Neural progenitor cell (in vitro differentiated cells): ENCODE measurements around the gene CAP2. TPM values are rescaled to one million over a fixed set of nuclear protein-coding genes. Genes with fewer than 3 reads are reported as not detected.

Experiments
- DNase-seq: peaks from one replicate; pipeline ENCODE4 v3.0.0-alpha.2; 2016; ENCODE audit warnings: low spot score
- H2AFZ ChIP-seq: fragments of 200-600 bp; sonication (generic); replicated peaks from 2 replicates; pipeline ENCODE4 v1.6.1; 2016; ENCODE audit warnings: antibody characterized with exemption
- H3F3A ChIP-seq: fragments of 200-600 bp; sonication (generic); 2 replicates; pipeline ENCODE4 v1.6.1; 2016; ENCODE audit warnings: antibody characterized with exemption, low read depth
- H3K27ac ChIP-seq: fragments of 200-600 bp; sonication (generic); 2 replicates; pipeline ENCODE4 v1.5.1; 2016; ENCODE audit warnings: mild to moderate bottlenecking
- H3K27me3 ChIP-seq: fragments of 200-600 bp; sonication (generic); 2 replicates; pipeline ENCODE4 v1.6.1; 2016; ENCODE audit warnings: mild to moderate bottlenecking, moderate library complexity
- H3K36me3 ChIP-seq: fragments of 200-600 bp; sonication (generic); 2 replicates; pipeline ENCODE4 v1.5.1; 2016
- H3K4me1 ChIP-seq: fragments of 200-600 bp; sonication (generic); 2 replicates; pipeline ENCODE4 v1.6.1; 2016; ENCODE audit warnings: mixed run types
- H3K4me2 ChIP-seq: fragments of 200-600 bp; sonication (generic); 2 replicates; pipeline ENCODE4 v1.6.1; 2016
- H3K4me3 ChIP-seq: fragments of 200-600 bp; sonication (generic); 2 replicates; pipeline ENCODE4 v1.5.1; 2016
- H3K79me2 ChIP-seq: fragments of 200-600 bp; sonication (generic); 2 replicates; pipeline ENCODE4 v1.6.1; 2016; ENCODE audit warnings: low read depth
- H3K9ac ChIP-seq: fragments of 200-600 bp; sonication (generic); 2 replicates; pipeline ENCODE4 v1.6.1; 2016
- H3K9me3 ChIP-seq: fragments of 200-600 bp; sonication (generic); 2 replicates; pipeline ENCODE4 v1.5.1; 2016; ENCODE audit warnings: low read depth
- H4K20me1 ChIP-seq: fragments of 200-600 bp; sonication (generic); 2 replicates; pipeline ENCODE4 v1.6.1; 2016; ENCODE audit warnings: low read depth
- H3K27ac Mint-ChIP-seq: 3 replicates; pipeline ENCODE4 v1.8.0; 2021; ENCODE audit warnings: mixed read lengths
- H3K27me3 Mint-ChIP-seq: 2 replicates; pipeline ENCODE4 v1.8.0; 2022; ENCODE audit warnings: low read depth, mild to moderate bottlenecking, inconsistent platforms, moderate library complexity, mixed read lengths; ENCODE audit not compliant: insufficient read depth
- H3K36me3 Mint-ChIP-seq: 3 replicates; pipeline ENCODE4 v1.8.0; 2021; ENCODE audit warnings: mixed read lengths
- H3K4me1 Mint-ChIP-seq: 3 replicates; pipeline ENCODE4 v1.8.0; 2021; ENCODE audit warnings: mixed read lengths
- H3K4me3 Mint-ChIP-seq: 3 replicates; pipeline ENCODE4 v1.8.0; 2021; ENCODE audit warnings: mild to moderate bottlenecking, moderate library complexity, mixed read lengths
- H3K9me3 Mint-ChIP-seq: 3 replicates; pipeline ENCODE4 v1.8.0; 2020; ENCODE audit warnings: mixed read lengths
- CTCF ChIP-seq: fragments of 200-600 bp; sonication (generic); IDR thresholded peaks from 2 replicates; pipeline ENCODE4 v1.5.1; 2017; ENCODE audit warnings: antibody characterized with exemption, mild to moderate bottlenecking
- EZH2 ChIP-seq: fragments of 200-600 bp; sonication (generic); IDR thresholded peaks from 2 replicates; pipeline ENCODE4 v1.6.1; 2017; ENCODE audit warnings: antibody characterized with exemption, mild to moderate bottlenecking, moderate library complexity
- EZH2phosphoT487 ChIP-seq: fragments of 200-600 bp; sonication (generic); IDR thresholded peaks from 2 replicates; pipeline ENCODE4 v1.6.1; 2017; ENCODE audit warnings: antibody characterized with exemption
- total RNA-seq: library from RNA; depleted of rRNA; stranded (reverse); fragments of >200 nt; gene quantifications from 2 replicates; pipeline ENCODE4 v1.2.3, GENCODE V29; 2015; ENCODE audit warnings: low replicate concordance

The CAP2 gene
- total RNA-seq, 1 donor from 2014 or later = 27.4 TPM

GRCh38 chr6:17494177-17494576, 100.8 kb downstream of the CAP2 start:
- H3F3A ChIP-seq = no peaks in the 10 kb centered on the region
- H3K9ac ChIP-seq = no peak overlapping the region
- Mint-ChIP-seq H3K36me3 (peaks cover 10% of the 10 kb centered on the region), H3K27me3 (no peaks in the 10 kb centered on the region), H3K9me3 (no peaks in the 10 kb centered on the region), H3K4me3 (no peak overlapping the region), H3K4me1 (peaks cover 45% of the 10 kb centered on the region), H3K27ac (no peak overlapping the region)
- no peak overlapping the region for H3K27ac ChIP-seq
- peaks cover 6% of the 10 kb centered on the region for H3K4me1 ChIP-seq
- H3K9me3 ChIP-seq = no peaks in the 10 kb centered on the region
- H3K27me3 ChIP-seq = no peaks in the 10 kb centered on the region
- no peaks in the 10 kb centered on the region for H4K20me1 ChIP-seq
- TF ChIP-seq CTCF (no peak), EZH2phosphoT487 (no peak), EZH2 (no peak)
- no peak for DNase-seq
- H3K4me3 ChIP-seq = no peak overlapping the region
- H3K36me3 ChIP-seq = no peaks in the 10 kb centered on the region
- no peak overlapping the region for H2AFZ ChIP-seq
- no peak overlapping the region for H3K4me2 ChIP-seq
- H3K79me2 ChIP-seq = no peaks in the 10 kb centered on the region

DNA sequence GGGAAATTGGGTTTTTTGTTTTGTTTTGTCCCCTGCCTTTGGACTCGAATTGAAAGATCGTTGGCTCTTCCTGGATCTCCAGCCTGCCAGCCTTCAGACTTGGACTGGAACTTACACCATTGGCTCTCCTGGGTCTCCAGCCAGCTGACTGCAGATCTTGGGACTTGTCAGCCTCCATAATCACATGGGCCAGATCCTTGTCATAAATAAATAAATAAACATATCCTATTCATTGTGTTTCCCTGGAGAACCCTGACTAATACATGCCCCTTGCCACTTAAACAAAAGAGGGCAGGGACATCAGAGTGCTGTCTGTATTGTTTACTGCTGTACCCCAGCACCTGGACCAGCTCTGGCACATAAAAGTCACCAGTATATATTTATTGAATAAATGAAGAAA, 101.5 kb downstream of the CAP2 start:
- no peak overlapping the region for H3K4me3 ChIP-seq
- Mint-ChIP-seq H3K27ac (no peak overlapping the region), H3K9me3 (no peaks in the 10 kb centered on the region), H3K4me3 (no peak overlapping the region), H3K4me1 (peaks cover 45% of the 10 kb centered on the region), H3K27me3 (no peaks in the 10 kb centered on the region), H3K36me3 (peaks cover 10% of the 10 kb centered on the region)
- H3K36me3 ChIP-seq = no peaks in the 10 kb centered on the region
- H3K9me3 ChIP-seq = no peaks in the 10 kb centered on the region
- no peak overlapping the region for H3K27ac ChIP-seq
- H3K4me2 ChIP-seq = no peak overlapping the region
- H3K27me3 ChIP-seq = no peaks in the 10 kb centered on the region
- no peak for DNase-seq
- peaks cover 6% of the 10 kb centered on the region for H3K4me1 ChIP-seq
- no peak overlapping the region for H2AFZ ChIP-seq
- TF ChIP-seq EZH2 (no peak), CTCF (no peak), EZH2phosphoT487 (no peak)
- H4K20me1 ChIP-seq = no peaks in the 10 kb centered on the region
- no peak overlapping the region for H3K9ac ChIP-seq
- H3F3A ChIP-seq = no peaks in the 10 kb centered on the region
- no peaks in the 10 kb centered on the region for H3K79me2 ChIP-seq

DNA sequence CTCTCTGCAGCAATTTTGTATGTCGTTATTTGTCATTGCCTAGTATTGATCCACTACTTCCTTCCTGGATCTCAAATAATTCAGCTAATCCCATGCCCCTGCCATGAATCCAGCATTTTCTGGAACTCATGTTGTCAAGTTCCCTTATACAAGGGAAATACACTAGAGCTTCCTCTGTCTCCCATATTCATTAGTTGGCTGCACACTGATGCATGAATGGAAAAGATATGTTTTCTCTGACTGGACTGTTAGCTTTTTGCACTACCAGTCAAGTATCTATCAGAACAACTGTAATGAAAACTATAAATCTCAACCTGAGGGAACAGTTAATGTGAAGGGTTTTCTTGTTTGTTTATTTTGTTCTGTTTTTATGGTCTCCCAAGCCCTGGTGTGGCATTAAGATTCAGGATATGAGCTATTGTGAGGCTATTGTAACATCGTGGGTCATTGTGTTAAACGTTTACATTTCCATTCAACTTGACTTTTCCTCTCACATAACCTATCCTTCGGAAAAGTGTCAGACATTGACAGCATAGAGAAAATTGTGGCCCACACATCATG, 104.2 kb downstream of the CAP2 start:
- Histone ChIP-seq H3K4me2 (no peak overlapping the region), H3F3A (no peaks in the 10 kb centered on the region), H3K9me3 (no peaks in the 10 kb centered on the region), H3K27ac (no peak overlapping the region), H3K9ac (no peak overlapping the region), H4K20me1 (no peaks in the 10 kb centered on the region), H2AFZ (no peak overlapping the region), H3K79me2 (no peaks in the 10 kb centered on the region), H3K27me3 (no peaks in the 10 kb centered on the region), H3K4me3 (no peak overlapping the region), H3K4me1 (peaks cover 6% of the 10 kb centered on the region), H3K36me3 (no peaks in the 10 kb centered on the region)
- peaks cover 12% of the 10 kb centered on the region for H3K36me3 Mint-ChIP-seq
- DNase-seq = no peak
- H3K27me3 Mint-ChIP-seq = peaks cover 2% of the 10 kb centered on the region
- TF ChIP-seq EZH2 = no peak
- TF ChIP-seq CTCF = no peak
- peaks cover 21% of the 10 kb centered on the region for H3K4me1 Mint-ChIP-seq
- no peaks in the 10 kb centered on the region for H3K9me3 Mint-ChIP-seq
- no peak overlapping the region for H3K4me3 Mint-ChIP-seq
- no peak overlapping the region for H3K27ac Mint-ChIP-seq
